Endodermal cell (in vitro differentiated cells): ENCODE results near the gene SFRP5. TPM values are rescaled to one million over a fixed set of nuclear protein-coding genes. Genes with fewer than 3 reads are reported as not detected.
A peak's percentile ranks its signal among the peaks of the same experiment; 100 is the strongest.

Experiments
- DNase-seq: peaks from one replicate; pipeline ENCODE4 v3.0.0-alpha.2; 2017
- H3K27ac ChIP-seq: 2 replicates; pipeline ENCODE4 v1.5.1; 2013; ENCODE audit warnings: mild to moderate bottlenecking, low read depth, low read length, moderate library complexity
- H3K27me3 ChIP-seq: 2 replicates; pipeline ENCODE4 v1.6.1; 2013; ENCODE audit warnings: mild to moderate bottlenecking, low read length, moderate library complexity; ENCODE audit not compliant: insufficient read depth, control insufficient read depth, poor library complexity, severe bottlenecking
- H3K36me3 ChIP-seq: 2 replicates; pipeline ENCODE4 v1.7.0; 2013; ENCODE audit warnings: mild to moderate bottlenecking, low read length, moderate library complexity; ENCODE audit not compliant: control insufficient read depth, insufficient read depth
- H3K4me1 ChIP-seq: one replicate; pipeline ENCODE4 v1.7.0; 2013; ENCODE audit warnings: low read length; ENCODE audit not compliant: control insufficient read depth, insufficient read depth
- H3K4me3 ChIP-seq: 2 replicates; pipeline ENCODE4 v1.5.1; 2013; ENCODE audit warnings: mild to moderate bottlenecking, low read length, moderate library complexity
- H3K9ac ChIP-seq: 2 replicates; pipeline ENCODE4 v1.6.1; 2013; ENCODE audit warnings: mild to moderate bottlenecking, low read length, moderate library complexity; ENCODE audit not compliant: poor library complexity, severe bottlenecking; ENCODE audit errors: extremely low read depth
- H3K9me3 ChIP-seq: 2 replicates; pipeline ENCODE4 v1.6.1; 2013; ENCODE audit warnings: mild to moderate bottlenecking, low read length, moderate library complexity; ENCODE audit not compliant: control insufficient read depth
- H3K27ac Mint-ChIP-seq: 2 replicates; pipeline ENCODE4 v1.8.0; 2020; ENCODE audit warnings: mixed read lengths
- H3K27me3 Mint-ChIP-seq: 2 replicates; pipeline ENCODE4 v1.8.0; 2021; ENCODE audit warnings: mild to moderate bottlenecking, mixed read lengths; ENCODE audit not compliant: insufficient read depth
- H3K36me3 Mint-ChIP-seq: 2 replicates; pipeline ENCODE4 v1.8.0; 2020; ENCODE audit warnings: low read depth, mixed read lengths
- H3K4me1 Mint-ChIP-seq: 2 replicates; pipeline ENCODE4 v1.8.0; 2020; ENCODE audit warnings: mixed read lengths
- H3K4me3 Mint-ChIP-seq: 2 replicates; pipeline ENCODE4 v1.8.0; 2020; ENCODE audit warnings: mild to moderate bottlenecking, moderate library complexity, mixed read lengths
- H3K9me3 Mint-ChIP-seq: 2 replicates; pipeline ENCODE4 v1.8.0; 2020; ENCODE audit warnings: mild to moderate bottlenecking, mixed read lengths
- WGBS, 2 experiments: methylation state at CpG; one replicate each; pipeline versions ENCODE4 v1.1.5 to v1.1.7; 2013; ENCODE audit warnings: missing lambda C conversion rate in 2 of 2, mixed read lengths in 1 of 2; ENCODE audit not compliant: insufficient coverage in 1 of 2, insufficient read length in 1 of 2; 5-methylcytosine and 5-hydroxymethylcytosine counted together
- total RNA-seq, 2 donors: library from RNA; stranded (reverse); fragmentation: NEBNext Ultra II Directional in 1 of 2; extraction: Animal tissue kit (Norgen Biotek cat#: 25700) in 1 of 2; gene quantifications; 2 replicates in 1 of 2; 3 replicates in 1 of 2; pipeline ENCODE4 v1.2.1, GENCODE V29; 2021
- TF ChIP-seq, protein P1 (sequence below): fragments of 200-600 bp; sonication (generic); conservative IDR thresholded peaks from 2 replicates; pipeline ENCODE4 v1.5.0; 2021; ENCODE audit warnings: antibody characterized with exemption, mild to moderate bottlenecking

SFRP5 gene
- total RNA-seq, 2 donors from 2014 or later, result 1.8 to 2.3 TPM

DNA sequence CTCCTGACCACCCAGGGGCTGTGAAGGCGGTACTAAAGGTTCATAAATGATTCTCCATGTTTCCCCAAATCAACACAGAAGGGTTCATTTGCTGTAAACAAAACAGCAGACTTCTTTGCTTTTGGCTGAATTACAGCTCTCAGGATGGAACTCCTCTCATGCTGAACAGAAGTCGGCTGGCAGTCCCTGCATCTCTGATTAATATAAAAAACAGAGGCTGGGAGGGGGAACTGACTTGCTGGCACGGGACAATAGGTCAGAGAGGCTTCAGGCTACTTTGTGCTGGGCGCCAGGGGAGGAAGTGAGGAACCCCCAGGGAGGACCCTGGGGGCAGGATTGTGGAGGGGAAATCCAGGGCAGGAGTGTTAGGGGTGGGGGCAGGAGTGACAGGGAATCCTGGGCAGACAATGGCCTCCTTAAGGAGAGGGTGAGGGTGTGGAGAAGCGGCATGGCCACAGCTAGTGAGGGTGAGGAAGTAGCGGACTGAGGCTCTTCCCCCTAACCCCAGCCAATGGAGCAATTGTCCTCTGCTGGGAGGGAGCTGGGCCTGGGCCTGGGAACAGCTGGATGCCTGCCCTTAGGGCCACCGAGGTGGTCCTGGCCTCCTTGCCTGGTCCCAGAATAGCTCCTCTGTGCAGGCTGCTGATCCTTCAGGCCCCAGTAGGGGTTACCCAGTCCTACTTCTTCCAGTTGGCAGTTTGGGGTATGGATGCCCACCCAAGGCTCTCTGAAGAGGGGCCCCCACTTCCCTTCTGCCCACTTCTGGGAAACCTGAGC, 9.2 kb upstream of the SFRP5 start:
- H3K9me3 ChIP-seq, result no peaks in the 10 kb centered on the region
- WGBS, 2 experiments, result 81 to 84% methylated on average over 7 of the region's 7 CpGs
- no peak overlapping the region for H3K4me3 ChIP-seq
- H3K27me3 ChIP-seq, result no peaks in the 10 kb centered on the region
- TF ChIP-seq, protein P1, sequence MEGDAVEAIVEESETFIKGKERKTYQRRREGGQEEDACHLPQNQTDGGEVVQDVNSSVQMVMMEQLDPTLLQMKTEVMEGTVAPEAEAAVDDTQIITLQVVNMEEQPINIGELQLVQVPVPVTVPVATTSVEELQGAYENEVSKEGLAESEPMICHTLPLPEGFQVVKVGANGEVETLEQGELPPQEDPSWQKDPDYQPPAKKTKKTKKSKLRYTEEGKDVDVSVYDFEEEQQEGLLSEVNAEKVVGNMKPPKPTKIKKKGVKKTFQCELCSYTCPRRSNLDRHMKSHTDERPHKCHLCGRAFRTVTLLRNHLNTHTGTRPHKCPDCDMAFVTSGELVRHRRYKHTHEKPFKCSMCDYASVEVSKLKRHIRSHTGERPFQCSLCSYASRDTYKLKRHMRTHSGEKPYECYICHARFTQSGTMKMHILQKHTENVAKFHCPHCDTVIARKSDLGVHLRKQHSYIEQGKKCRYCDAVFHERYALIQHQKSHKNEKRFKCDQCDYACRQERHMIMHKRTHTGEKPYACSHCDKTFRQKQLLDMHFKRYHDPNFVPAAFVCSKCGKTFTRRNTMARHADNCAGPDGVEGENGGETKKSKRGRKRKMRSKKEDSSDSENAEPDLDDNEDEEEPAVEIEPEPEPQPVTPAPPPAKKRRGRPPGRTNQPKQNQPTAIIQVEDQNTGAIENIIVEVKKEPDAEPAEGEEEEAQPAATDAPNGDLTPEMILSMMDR, result peak; percentile 23
- DNase-seq, result no peak
- no peaks in the 10 kb centered on the region for H3K9me3 Mint-ChIP-seq
- H3K36me3 ChIP-seq, result no peaks in the 10 kb centered on the region
- no peak overlapping the region for H3K4me3 Mint-ChIP-seq
- peaks cover 21% of the 10 kb centered on the region for H3K4me1 ChIP-seq
- H3K4me1 Mint-ChIP-seq, result peaks cover 38% of the 10 kb centered on the region
- H3K9ac ChIP-seq, result no peak overlapping the region
- peaks cover under 1% of the 10 kb centered on the region for H3K27me3 Mint-ChIP-seq
- no peak overlapping the region for H3K27ac ChIP-seq
- H3K27ac Mint-ChIP-seq, result no peak overlapping the region
- H3K36me3 Mint-ChIP-seq, result no peaks in the 10 kb centered on the region

DNA sequence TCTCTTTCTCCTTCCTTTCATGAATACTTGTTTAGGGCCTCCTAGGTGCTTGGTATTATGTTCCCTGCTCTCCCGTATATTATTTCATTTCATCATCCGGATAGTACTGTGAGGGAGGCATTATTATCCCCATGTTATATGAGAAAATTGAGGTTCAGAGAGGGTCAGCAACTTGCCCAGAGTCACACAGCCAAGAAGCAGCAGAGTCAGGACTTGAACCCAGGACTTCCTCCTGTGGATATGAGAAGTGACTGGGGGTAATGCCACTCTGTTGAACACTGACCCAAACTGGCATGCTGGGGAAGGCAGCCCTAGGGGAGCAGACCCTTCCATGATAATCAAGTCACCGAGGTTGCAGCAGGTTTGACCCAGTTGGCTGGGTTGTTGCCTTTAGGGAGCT, 8.2 kb upstream of the SFRP5 start:
- Histone ChIP-seq H3K9me3 (no peaks in the 10 kb centered on the region), H3K27me3 (peaks cover 5% of the 10 kb centered on the region), H3K36me3 (no peaks in the 10 kb centered on the region), H3K4me3 (no peak overlapping the region), H3K9ac (no peak overlapping the region), H3K4me1 (peaks cover 21% of the 10 kb centered on the region), H3K27ac (no peak overlapping the region)
- Mint-ChIP-seq H3K4me3 (no peak overlapping the region), H3K27me3 (peaks cover 11% of the 10 kb centered on the region), H3K9me3 (no peaks in the 10 kb centered on the region), H3K4me1 (peaks cover 31% of the 10 kb centered on the region), H3K27ac (no peak overlapping the region), H3K36me3 (no peaks in the 10 kb centered on the region)
- 93 to 100% methylated on average over 2 to 3 of the region's 3 CpGs for WGBS, 2 experiments
- TF ChIP-seq, protein P1, result no peak
- no peak for DNase-seq

GRCh38 chr10:97779492-97779891, 7.7 kb upstream of the SFRP5 start:
- Histone ChIP-seq H3K27me3 (peaks cover 9% of the 10 kb centered on the region), H3K9me3 (no peaks in the 10 kb centered on the region), H3K4me1 (peaks cover 21% of the 10 kb centered on the region), H3K9ac (no peak overlapping the region), H3K36me3 (no peaks in the 10 kb centered on the region), H3K4me3 (no peak overlapping the region), H3K27ac (no peak overlapping the region)
- Mint-ChIP-seq H3K4me1 (peaks cover 30% of the 10 kb centered on the region), H3K36me3 (no peaks in the 10 kb centered on the region), H3K9me3 (no peaks in the 10 kb centered on the region), H3K4me3 (no peak overlapping the region), H3K27me3 (peaks cover 16% of the 10 kb centered on the region), H3K27ac (no peak overlapping the region)
- 93 to 100% methylated on average over 2 to 4 of the region's 4 CpGs for WGBS, 2 experiments
- TF ChIP-seq, protein P1, result no peak
- no peak for DNase-seq
